ENCODE measurements around the gene ANKRD55. TPM values are rescaled to one million over a fixed set of nuclear protein-coding genes. Genes with fewer than 3 reads are reported as not detected.
A peak's percentile ranks its signal among the peaks of the same experiment; 100 is the strongest.

Gene ANKRD55
- total RNA-seq, 5 donors from 2014 or later (not counting 1 experiment from before 2014, with no cell fraction given): 2.8 to 19.9 (median 3.4) TPM

DNA sequence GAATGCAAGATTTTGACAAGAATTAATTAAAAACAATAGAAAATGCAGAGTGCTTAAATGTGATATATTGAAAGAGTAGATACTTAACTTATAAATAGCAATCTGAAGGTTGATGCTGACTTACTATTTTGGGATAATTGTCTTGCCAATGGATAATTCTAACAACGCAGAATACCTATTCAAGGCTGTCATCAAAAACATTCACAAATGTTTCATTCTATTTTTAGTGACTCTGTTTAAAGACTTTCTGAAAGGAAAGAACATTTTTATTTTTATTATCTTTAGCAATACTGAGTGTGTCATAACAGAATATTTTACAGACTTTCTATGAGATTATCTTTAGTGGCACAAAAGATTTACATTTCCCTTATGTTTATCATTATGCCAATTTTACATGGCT lies 38.1 kb downstream of the ANKRD55 start:
- Histone ChIP-seq H3K27me3 (replicated peaks in 1 of 2; ENCODE audit: control insufficient read depth in 2 of 2, extremely low read depth in 1 of 2, insufficient read depth in 2 of 2, low read length in 1 of 2) (no peaks in the 10 kb centered on the region), H3K27ac (ENCODE audit: low read length) (no peak overlapping the region), H3K9me3 (no peaks in the 10 kb centered on the region), H3K4me3 (ENCODE audit: control insufficient read depth in 1 of 2, extremely low read depth in 1 of 2, low read length in 1 of 2) (no peak overlapping the region), H3K36me3 (ENCODE audit: control insufficient read depth in 2 of 2, extremely low read depth in 1 of 2, insufficient read depth in 1 of 2, low read length in 1 of 2) (no peaks in the 10 kb centered on the region), H3K4me1 (ENCODE audit: control insufficient read depth in 1 of 2, extremely low read depth in 1 of 2, insufficient read depth in 2 of 2, low read length in 2 of 2) (peaks cover 0 to 3% of the 10 kb centered on the region in 2 experiments)
- Mint-ChIP-seq H3K4me3 (no peak overlapping the region), H3K9me3 (peaks cover 0 to 3% (median 0%) of the 10 kb centered on the region in 3 donors), H3K27me3 (no peaks in the 10 kb centered on the region), H3K27ac (no peak overlapping the region), H3K36me3 (no peaks in the 10 kb centered on the region), H3K4me1 (peaks cover 15 to 24% (median 21%) of the 10 kb centered on the region in 3 donors)
- ChIA-PET POLR2A (no interaction called here), CTCF (no interaction called here)
- WGBS (ENCODE audit: insufficient coverage): no CpG with 5 or more reads among the region's 1 CpG
- DNase-seq: no peak
- ATAC-seq (replicated peaks in 1 of 4): no peak

DNA sequence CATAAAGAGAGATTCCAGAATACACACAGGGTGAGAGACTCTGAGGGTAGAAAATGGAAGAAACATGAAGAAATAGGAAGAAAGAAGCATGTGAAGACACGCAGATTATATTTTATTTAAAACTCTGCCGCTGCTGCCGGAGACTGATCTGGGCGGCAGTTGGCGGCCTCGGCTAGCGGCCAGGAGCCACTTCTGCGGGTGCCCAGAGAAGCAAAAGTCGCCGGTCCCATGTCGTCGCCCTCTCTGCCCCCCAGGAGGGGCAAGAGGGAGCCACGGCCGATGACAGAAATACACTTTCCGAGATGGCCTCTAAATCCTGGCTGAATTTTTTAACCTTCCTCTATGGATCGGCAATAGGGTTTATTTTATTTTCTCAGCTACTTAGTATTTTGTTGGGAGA lies 40.9 kb downstream of the ANKRD55 start:
- H3K27ac ChIP-seq (ENCODE audit: low read length): no peak overlapping the region
- ATAC-seq (replicated peaks in 1 of 4) (no peak), DNase-seq (no peak)
- 98% methylated on average over 12 of the region's 16 CpGs for WGBS (ENCODE audit: insufficient coverage)
- Mint-ChIP-seq H3K4me1 (peaks cover 15 to 24% (median 21%) of the 10 kb centered on the region in 3 donors), H3K4me3 (no peak overlapping the region), H3K27me3 (no peaks in the 10 kb centered on the region), H3K27ac (no peak overlapping the region), H3K36me3 (no peaks in the 10 kb centered on the region), H3K9me3 (peaks cover 0 to 3% (median 2%) of the 10 kb centered on the region in 3 donors)
- POLR2A ChIA-PET: no interaction called here
- H3K4me1 ChIP-seq (ENCODE audit: control insufficient read depth in 1 of 2, extremely low read depth in 1 of 2, insufficient read depth in 2 of 2, low read length in 2 of 2): peaks cover 0 to 3% of the 10 kb centered on the region in 2 experiments
- CTCF ChIA-PET: interaction anchor here in 1 of 2 donors (0.5 kb wide), 1 partner anchor 204 kb away, joined by 5 read pairs; no protein-coding TSS in a partner anchor
- H3K4me3 ChIP-seq (ENCODE audit: control insufficient read depth in 1 of 2, extremely low read depth in 1 of 2, low read length in 1 of 2): no peak overlapping the region
- no peaks in the 10 kb centered on the region for H3K27me3 ChIP-seq (replicated peaks in 1 of 2; ENCODE audit: control insufficient read depth in 2 of 2, extremely low read depth in 1 of 2, insufficient read depth in 2 of 2, low read length in 1 of 2)
- no peaks in the 10 kb centered on the region for H3K9me3 ChIP-seq
- no peaks in the 10 kb centered on the region for H3K36me3 ChIP-seq (ENCODE audit: control insufficient read depth in 2 of 2, extremely low read depth in 1 of 2, insufficient read depth in 1 of 2, low read length in 1 of 2)

DNA sequence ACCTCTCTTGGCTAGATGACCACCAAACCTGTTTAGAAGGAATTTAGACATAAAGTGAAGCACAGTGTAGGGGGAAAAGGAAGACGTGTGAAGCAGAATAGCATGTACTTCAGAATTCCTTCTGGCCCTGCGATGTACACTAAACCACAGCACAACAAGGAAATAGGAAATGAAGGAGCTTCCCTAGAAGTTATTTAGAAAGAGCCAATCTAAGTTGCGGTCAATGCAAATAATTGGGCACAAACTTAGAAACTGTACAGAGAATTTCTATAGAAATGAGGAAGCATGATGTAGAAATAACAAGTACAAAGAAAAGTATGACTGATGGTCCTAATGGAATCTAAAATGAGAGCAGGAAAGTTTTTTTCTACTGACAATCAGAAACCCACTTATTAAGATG lies 41.5 kb downstream of the ANKRD55 start:
- Mint-ChIP-seq H3K27me3 (no peaks in the 10 kb centered on the region), H3K4me3 (no peak overlapping the region), H3K27ac (no peak overlapping the region), H3K36me3 (no peaks in the 10 kb centered on the region), H3K9me3 (peaks cover 0 to 3% (median 2%) of the 10 kb centered on the region in 3 donors), H3K4me1 (peaks cover 15 to 24% (median 21%) of the 10 kb centered on the region in 3 donors)
- Histone ChIP-seq H3K9me3 (no peaks in the 10 kb centered on the region), H3K4me1 (ENCODE audit: control insufficient read depth in 1 of 2, extremely low read depth in 1 of 2, insufficient read depth in 2 of 2, low read length in 2 of 2) (peaks cover 0 to 3% of the 10 kb centered on the region in 2 experiments), H3K27ac (ENCODE audit: low read length) (no peak overlapping the region), H3K36me3 (ENCODE audit: control insufficient read depth in 2 of 2, extremely low read depth in 1 of 2, insufficient read depth in 1 of 2, low read length in 1 of 2) (no peaks in the 10 kb centered on the region), H3K27me3 (replicated peaks in 1 of 2; ENCODE audit: control insufficient read depth in 2 of 2, extremely low read depth in 1 of 2, insufficient read depth in 2 of 2, low read length in 1 of 2) (no peaks in the 10 kb centered on the region), H3K4me3 (ENCODE audit: control insufficient read depth in 1 of 2, extremely low read depth in 1 of 2, low read length in 1 of 2) (no peak overlapping the region)
- ATAC-seq (replicated peaks in 1 of 4) (no peak), DNase-seq (no peak)
- CTCF ChIA-PET: interaction anchor here in 1 of 2 donors (0.6 kb wide), 1 partner anchor 255 kb away, joined by 6 read pairs; no protein-coding TSS in a partner anchor
- 100% methylated on average over 1 of the region's 3 CpGs for WGBS (ENCODE audit: insufficient coverage)
- POLR2A ChIA-PET: interaction anchor here in 1 of 2 donors (0.6 kb wide), 1 partner anchor 204 kb away, joined by 3 read pairs; no protein-coding TSS in a partner anchor

DNA sequence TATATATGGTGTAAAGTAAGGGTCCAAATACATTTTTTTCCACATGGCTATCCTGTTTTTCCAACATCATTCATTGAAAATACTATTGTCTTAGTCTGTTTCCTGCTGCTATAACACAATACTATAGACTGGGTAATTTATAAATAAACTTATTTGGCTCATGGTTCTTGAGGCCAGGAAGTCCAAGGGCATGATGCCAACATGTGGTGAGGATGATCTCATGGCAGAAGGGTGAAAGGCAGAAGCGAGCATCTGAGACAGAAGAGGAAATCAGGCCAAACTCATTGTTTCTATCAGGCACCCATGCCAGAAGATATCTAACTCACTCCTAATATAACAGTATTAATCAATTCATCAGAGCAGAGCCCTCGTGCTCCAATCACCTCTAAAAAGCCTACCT lies 42.6 kb downstream of the ANKRD55 start:
- Histone ChIP-seq H3K36me3 (ENCODE audit: control insufficient read depth in 2 of 2, extremely low read depth in 1 of 2, insufficient read depth in 1 of 2, low read length in 1 of 2) (no peaks in the 10 kb centered on the region), H3K27me3 (replicated peaks in 1 of 2; ENCODE audit: control insufficient read depth in 2 of 2, extremely low read depth in 1 of 2, insufficient read depth in 2 of 2, low read length in 1 of 2) (no peaks in the 10 kb centered on the region), H3K4me1 (ENCODE audit: control insufficient read depth in 1 of 2, extremely low read depth in 1 of 2, insufficient read depth in 2 of 2, low read length in 2 of 2) (peaks cover 0 to 3% of the 10 kb centered on the region in 2 experiments), H3K9me3 (no peaks in the 10 kb centered on the region), H3K27ac (ENCODE audit: low read length) (no peak overlapping the region), H3K4me3 (ENCODE audit: control insufficient read depth in 1 of 2, extremely low read depth in 1 of 2, low read length in 1 of 2) (no peak overlapping the region)
- ATAC-seq (replicated peaks in 1 of 4): peak; percentile 61 to 88 (median 76)
- no CpG with 5 or more reads among the region's 2 CpGs for WGBS (ENCODE audit: insufficient coverage)
- peak overlapping the region; percentile 0 to 39 for H3K27ac Mint-ChIP-seq
- DNase-seq: peak in 34 of 35 experiments; percentile 3 to 69 (median 47)
- ChIA-PET CTCF (no interaction called here), POLR2A (interaction anchor here in 1 of 2 donors (0.7 kb wide), 1 partner anchor 207 kb away, joined by 3 read pairs; no protein-coding TSS in a partner anchor)
- no peaks in the 10 kb centered on the region for H3K36me3 Mint-ChIP-seq
- H3K4me1 Mint-ChIP-seq: peaks cover 15 to 24% (median 21%) of the 10 kb centered on the region in 3 donors
- H3K4me3 Mint-ChIP-seq: no peak overlapping the region
- no peaks in the 10 kb centered on the region for H3K27me3 Mint-ChIP-seq
- H3K9me3 Mint-ChIP-seq: peaks cover 0 to 3% (median 2%) of the 10 kb centered on the region in 3 donors

DNA sequence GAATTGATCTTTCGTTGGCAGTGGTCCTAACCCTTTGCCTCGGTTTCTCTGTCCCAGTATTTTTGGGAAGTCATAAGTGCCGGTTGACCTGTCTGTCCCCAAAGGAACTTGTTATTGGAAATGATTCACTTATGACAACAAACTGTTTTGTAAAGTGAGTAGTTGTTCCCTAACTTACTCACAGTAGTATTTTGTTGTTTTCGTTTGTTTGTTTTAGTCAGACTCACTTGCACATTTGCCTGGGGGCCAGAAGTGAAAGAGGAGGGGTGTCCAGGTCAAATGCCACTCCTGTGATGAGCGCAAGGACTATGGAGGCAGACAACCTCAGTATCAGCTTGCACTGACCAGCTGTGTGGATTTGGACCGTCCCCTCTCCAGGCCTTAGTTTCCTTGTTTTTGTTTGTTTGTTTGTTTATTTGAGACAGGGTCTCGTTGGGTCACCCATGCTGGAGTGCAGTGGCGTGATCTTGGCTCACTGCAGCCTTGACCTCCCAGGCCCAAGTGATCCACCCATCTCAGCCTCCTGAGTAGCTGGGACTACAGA lies 47.3 kb downstream of the ANKRD55 start:
- Histone ChIP-seq H3K27me3 (replicated peaks in 1 of 2; ENCODE audit: control insufficient read depth in 2 of 2, extremely low read depth in 1 of 2, insufficient read depth in 2 of 2, low read length in 1 of 2) (no peaks in the 10 kb centered on the region), H3K4me1 (ENCODE audit: control insufficient read depth in 1 of 2, extremely low read depth in 1 of 2, insufficient read depth in 2 of 2, low read length in 2 of 2) (peaks cover 0 to 3% of the 10 kb centered on the region in 2 experiments), H3K27ac (ENCODE audit: low read length) (no peak overlapping the region), H3K36me3 (ENCODE audit: control insufficient read depth in 2 of 2, extremely low read depth in 1 of 2, insufficient read depth in 1 of 2, low read length in 1 of 2) (no peaks in the 10 kb centered on the region), H3K4me3 (ENCODE audit: control insufficient read depth in 1 of 2, extremely low read depth in 1 of 2, low read length in 1 of 2) (no peak overlapping the region), H3K9me3 (no peaks in the 10 kb centered on the region)
- no peaks in the 10 kb centered on the region for H3K27me3 Mint-ChIP-seq
- H3K9me3 Mint-ChIP-seq: peaks cover 0 to 3% (median 2%) of the 10 kb centered on the region in 3 donors
- no peak overlapping the region for H3K4me3 Mint-ChIP-seq
- WGBS (ENCODE audit: insufficient coverage): 87% methylated on average over 3 of the region's 8 CpGs
- CTCF ChIA-PET: no interaction called here
- H3K27ac Mint-ChIP-seq: no peak overlapping the region
- peaks cover 8% of the 10 kb centered on the region in 3 donors for H3K4me1 Mint-ChIP-seq
- POLR2A ChIA-PET: no interaction called here
- ATAC-seq (replicated peaks in 1 of 4) (no peak), DNase-seq (no peak)
- H3K36me3 Mint-ChIP-seq: no peaks in the 10 kb centered on the region

DNA sequence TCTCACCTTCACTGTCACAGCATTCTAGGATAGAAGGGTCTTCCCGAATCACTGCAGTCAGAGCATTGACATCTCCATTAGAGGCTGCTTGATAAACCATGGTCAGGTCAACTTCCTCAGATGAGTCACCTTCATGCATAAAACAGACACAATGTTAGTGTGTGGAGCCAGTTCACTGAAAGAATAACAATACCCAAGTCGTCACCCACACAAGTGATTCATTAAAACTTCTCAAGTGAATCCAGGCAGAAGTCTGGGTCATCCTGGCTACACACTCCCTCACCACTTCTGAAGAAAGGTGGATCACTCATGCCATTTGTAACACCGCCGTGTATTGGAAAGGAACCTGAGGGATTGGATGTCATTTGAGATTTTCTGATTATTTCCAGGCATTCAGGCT lies 49.6 kb downstream of the ANKRD55 start:
- no peak for ATAC-seq (replicated peaks in 1 of 4)
- no peaks in the 10 kb centered on the region for H3K4me1 Mint-ChIP-seq
- CTCF ChIA-PET: no interaction called here

More for the DNA sequence above, 49.6 kb downstream of the ANKRD55 start:
- Histone ChIP-seq H3K36me3 (ENCODE audit: control insufficient read depth in 2 of 2, extremely low read depth in 1 of 2, insufficient read depth in 1 of 2, low read length in 1 of 2) (no peaks in the 10 kb centered on the region), H3K27ac (ENCODE audit: low read length) (no peak overlapping the region), H3K4me3 (ENCODE audit: control insufficient read depth in 1 of 2, extremely low read depth in 1 of 2, low read length in 1 of 2) (no peak overlapping the region), H3K27me3 (replicated peaks in 1 of 2; ENCODE audit: control insufficient read depth in 2 of 2, extremely low read depth in 1 of 2, insufficient read depth in 2 of 2, low read length in 1 of 2) (no peaks in the 10 kb centered on the region), H3K9me3 (no peaks in the 10 kb centered on the region), H3K4me1 (ENCODE audit: control insufficient read depth in 1 of 2, extremely low read depth in 1 of 2, insufficient read depth in 2 of 2, low read length in 2 of 2) (no peaks in the 10 kb centered on the region)
- no peak for DNase-seq
- Mint-ChIP-seq H3K27ac (no peak overlapping the region), H3K4me3 (no peak overlapping the region), H3K9me3 (no peaks in the 10 kb centered on the region), H3K36me3 (no peaks in the 10 kb centered on the region), H3K27me3 (no peaks in the 10 kb centered on the region)
- 80% methylated on average over 2 of the region's 4 CpGs for WGBS (ENCODE audit: insufficient coverage)
- POLR2A ChIA-PET: no interaction called here

All from T-cell (primary cell).